NCI-H2227 (cell line): ENCODE results near the gene AKAP17A.
"Not testable (repeated sequence)": the region's sequence is repeated elsewhere in the genome, so short reads cannot be mapped to it uniquely, and the experiment has no call there.

Source experiments
- DNase-seq: peaks from one replicate; lab custom pipeline; 2025; ENCODE audit not compliant: unreplicated experiment; lab: John Stamatoyannopoulos, UW

The AKAP17A gene

DNA sequence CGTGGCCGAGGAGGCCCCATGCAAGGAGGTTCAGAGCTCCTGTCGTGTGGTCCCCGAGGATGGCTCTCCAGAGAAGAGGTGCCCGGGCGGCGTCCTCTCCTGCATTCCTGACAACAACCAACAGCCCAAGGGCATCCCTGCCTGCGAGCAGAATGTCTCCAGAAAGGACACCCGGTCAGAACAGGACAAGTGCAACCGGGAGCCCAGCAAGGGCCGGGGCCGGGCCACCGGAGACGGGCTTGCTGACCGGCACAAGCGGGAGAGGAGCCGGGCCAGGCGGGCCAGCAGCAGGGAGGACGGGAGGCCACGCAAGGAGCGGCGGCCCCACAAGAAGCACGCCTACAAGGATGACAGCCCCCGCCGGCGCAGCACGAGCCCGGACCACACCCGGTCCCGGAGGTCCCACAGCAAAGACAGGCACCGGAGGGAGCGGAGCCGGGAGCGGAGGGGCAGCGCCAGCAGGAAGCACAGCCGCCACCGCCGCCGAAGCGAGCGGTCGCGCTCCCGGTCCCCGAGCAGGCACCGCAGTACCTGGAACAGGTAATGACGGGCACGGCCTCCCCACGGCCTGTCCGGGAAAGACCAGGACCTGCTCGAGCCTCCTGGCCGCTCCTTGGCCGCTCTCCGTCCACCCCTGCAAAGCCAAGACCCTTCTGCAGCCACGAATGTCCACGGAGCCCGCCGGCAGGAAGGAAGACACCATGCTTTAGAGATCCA, 9.8 kb downstream of the AKAP17A start:
- DNase-seq: no peak

DNA sequence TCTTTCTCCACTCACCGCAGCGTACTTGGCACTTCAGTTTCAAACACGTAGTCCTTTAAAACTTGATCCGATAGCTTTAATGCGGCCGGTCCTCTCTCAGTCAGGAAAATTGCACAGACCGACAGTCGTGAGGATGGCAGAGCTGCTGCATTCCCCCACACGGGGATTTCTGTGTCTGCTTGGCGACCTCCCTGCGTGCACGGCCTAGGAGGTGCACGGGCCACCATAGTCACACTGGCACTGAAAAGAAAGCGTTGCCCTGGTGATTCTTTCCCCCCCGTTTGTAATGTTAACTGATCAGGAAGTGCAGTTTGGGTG, 10.3 kb downstream of the AKAP17A start:
- DNase-seq: no peak

- DNase-seq: no peak
These were observed 10.9 kb downstream of the AKAP17A start for GRCh38 chrX:1602299-1602698.

DNA sequence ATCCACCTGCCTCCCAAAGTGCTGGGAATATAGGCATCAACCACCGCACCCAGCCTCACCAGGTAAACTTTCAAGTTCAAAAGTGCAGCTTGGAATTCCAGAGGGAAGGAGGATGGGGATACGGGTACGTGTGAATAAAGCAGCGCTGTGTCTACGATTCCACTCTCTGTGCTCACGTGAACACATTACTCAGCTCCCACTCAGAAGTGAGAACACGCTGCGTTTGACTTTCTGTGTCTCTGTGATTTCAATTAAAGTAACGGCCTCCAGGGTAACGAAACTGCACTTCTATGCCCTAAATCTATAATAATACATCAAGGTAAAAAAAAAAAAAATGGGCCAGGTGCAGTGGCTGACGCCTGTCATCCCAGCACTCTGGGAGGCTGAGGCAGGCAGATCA, 15.1 kb downstream of the AKAP17A start:
- no peak for DNase-seq

DNA sequence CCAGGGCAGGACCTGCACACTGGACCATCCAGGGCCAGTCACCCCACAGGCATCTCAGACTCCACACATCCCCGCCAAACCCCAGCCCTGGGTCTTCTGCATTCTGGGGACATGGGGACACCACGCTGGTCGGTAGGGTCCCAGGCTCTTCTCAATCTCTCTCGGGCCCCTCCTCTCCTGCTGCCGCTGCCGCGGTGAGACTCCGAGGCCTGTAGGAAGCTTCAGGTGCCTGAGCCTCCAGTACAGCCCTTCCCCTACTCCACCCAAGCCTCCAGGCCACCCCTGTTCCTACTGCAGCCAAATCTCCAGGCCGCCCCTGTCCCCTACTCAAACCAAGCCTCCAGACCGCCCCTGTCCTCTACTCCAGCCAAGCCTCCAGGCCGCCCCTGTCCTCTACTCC, 17.9 kb downstream of the AKAP17A start:
- no peak for DNase-seq

DNA sequence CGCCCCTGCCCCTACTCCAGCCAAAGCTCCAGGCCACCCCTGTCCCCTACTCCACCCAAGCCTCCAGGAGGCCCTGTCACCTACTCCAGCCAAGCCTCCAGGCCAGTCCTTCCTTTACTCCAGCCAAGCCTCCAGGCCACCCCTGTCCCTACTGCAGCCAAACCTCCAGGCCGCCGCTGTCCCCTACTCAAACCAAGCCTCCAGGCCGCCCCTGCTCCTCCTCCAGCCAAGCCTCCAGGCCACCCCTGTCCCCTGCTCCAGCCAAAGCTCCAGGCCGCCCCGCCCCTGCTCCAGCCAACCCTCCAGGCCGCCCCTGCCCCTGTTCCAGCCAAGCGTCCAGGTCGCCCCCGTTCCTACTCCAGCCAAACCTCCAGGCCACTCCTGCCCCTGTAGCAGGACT, 18.4 kb downstream of the AKAP17A start:
- DNase-seq: no peak

GRCh38 chrX:1610166-1610565, 18.8 kb downstream of the AKAP17A start:
- DNase-seq: no peak

GRCh38 chrX:1610736-1611135, 19.3 kb downstream of the AKAP17A start:
- no peak for DNase-seq

DNA sequence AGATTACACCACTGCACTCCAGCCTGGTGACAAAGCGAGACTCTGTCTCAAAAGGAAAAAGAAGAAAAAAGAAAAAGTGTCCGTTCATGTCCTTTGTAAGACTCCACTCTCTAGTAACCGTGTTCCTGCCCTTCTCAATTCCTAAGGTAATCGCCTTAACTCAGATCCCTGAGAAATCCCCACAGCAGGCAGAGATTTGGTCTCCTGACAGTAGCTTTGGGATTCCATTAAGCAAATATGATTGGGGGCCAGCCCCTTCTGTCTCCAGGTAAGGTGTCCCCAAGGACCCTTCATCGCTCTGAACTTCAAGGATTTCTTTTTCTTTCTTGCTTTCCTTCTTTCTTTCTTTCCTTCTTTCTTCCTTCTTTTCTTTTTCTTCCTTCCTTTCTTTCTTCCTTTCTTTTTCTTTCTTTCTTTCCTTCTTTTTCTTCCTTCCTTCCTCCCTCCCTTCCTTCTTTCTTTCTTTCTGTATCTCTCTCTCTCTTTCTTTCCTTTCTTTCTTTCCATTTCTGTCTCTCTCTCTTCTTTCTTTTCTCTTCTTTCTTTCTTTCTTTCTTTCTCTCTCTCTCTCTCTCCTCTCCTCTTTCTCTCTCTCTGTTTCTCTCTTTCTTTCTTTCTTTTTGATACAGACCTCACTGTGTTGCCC, 21.4 kb downstream of the AKAP17A start:
- DNase-seq: no peak

DNA sequence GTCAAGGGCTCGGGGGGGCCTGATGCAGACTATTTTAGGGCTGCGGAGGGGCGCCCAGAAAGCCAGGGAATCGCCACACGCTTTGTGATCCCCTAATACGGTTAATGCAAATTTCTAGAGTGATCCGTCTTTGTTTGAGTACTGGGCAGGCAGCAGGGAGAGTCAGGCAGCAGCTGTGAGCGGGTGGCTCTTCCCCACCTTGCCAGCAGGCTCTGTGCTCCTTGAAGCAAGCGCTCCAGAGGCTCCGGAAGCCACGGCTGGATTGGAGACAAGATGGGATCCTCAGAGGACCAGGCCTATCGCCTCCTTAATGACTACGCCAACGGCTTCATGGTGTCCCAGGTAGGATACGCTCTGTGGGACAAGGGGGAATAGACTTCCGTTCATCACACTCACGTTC, 23.5 kb downstream of the AKAP17A start, which contains the start of gene ASMT:
Gene ASMT, plus strand, starts transcription at position 133 of the 400 bp plus-strand sequence. Its CDS starts 141 bp downstream, at position 274.
- no peak for DNase-seq

DNA sequence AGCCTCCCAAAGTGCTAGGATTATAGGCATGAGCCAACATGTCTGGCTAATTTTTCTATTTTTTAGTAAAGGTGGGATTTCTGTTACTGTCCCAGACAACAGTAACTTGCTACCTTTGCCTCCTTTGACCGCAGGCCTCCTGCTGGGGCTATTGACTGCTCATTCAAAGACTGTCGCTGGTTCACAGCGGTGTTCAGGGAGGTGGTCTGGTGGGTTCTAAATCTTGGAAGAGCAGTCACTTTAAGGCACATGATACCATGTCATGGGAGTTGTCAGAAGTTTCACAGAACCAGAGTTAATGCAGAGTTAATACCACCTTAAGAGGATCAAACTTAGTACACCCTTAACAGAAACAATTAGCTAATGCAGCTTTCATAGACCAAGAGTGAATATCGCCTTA, 27.3 kb downstream of the AKAP17A start:
- DNase-seq: no peak

DNA sequence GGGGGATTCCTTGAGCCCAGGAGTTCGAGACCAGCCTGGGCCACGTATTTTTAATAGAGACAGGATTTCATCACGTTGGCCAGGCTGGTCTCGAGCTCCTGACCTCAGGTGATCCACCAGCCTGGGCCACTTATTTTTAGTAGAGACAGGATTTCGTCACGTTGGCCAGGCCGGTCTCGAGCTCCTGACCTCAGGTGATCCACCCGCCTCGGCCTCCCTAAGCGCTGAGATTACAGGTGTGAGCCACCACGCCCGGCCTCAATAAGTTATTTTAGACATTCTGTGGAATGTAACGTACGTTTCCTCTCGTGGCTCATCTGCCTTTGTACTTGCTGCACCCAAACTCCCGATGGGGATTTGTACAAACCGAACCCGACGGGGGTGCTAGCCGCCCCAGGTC, 32.3 kb downstream of the AKAP17A start:
- no peak for DNase-seq

GRCh38 chrX:1624158-1624860, 32.9 kb downstream of the AKAP17A start:
- DNase-seq: not testable (repeated sequence)

DNA sequence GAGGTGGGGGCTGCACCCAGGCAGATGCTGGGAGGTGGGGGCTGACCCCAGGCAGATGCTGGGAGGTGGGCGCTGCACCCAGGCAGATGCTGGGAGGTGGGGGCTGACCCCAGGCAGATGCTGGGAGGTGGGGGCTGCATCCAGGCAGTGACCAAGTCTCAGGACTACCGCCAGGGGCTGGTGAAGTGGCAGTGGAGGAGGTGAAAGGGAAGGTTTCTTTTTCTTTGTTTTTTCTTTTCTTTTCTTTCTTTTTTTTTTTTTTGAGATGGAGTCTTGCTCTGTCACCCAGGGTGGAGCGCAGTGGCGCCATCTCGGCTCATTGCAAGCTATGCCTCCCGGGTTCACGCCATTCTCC, 33.4 kb downstream of the AKAP17A start:
- not testable (repeated sequence) for DNase-seq

GRCh38 chrX:1629244-1629643, 37.8 kb downstream of the AKAP17A start:
- DNase-seq: no peak

DNA sequence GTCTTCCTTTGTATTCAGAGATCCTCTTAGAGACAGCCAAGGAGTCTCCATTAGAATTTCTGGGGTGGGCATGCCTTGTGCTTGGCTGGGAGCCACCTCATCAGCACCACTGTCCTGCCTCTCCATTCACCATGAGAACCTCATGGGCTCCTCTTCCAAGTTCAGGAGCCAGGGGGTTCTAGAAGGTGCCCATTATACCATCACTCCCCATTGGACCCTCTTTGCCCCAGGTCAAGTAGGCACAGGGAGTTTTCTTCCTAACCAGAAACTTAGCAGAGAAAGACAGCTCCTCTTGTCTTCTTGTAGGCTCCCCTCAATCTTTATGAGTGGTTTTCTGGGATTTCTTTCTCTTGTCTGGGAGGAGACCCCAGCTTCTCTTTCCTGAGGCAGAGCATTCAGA, 54.6 kb downstream of the AKAP17A start:
- no peak for DNase-seq

DNA sequence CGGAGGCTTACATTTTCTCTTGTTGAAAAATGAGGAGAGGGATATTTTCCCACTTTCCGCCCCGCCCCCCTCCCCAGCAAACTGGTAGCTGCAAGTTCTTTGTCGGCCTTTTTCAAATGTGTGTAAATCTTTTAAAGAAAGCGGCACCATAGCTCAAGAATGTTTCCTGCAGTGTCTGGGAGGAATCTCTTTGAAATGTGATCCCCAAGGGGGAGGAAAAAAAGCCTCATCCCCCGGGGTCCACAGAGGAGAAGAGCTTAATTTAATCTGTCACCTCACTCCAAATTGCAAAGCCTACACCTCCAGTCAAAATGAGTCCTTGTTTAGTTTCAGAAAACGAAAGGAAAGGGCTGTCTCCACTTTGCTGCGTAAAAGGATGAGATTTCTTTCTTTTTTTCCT, 58.2 kb downstream of the AKAP17A start:
- no peak for DNase-seq
